ES-I3 (cell line): ENCODE results near the gene RNF141.

Experiments used
- H3K36me3 ChIP-seq: 2 replicates; pipeline ENCODE4 v1.6.1; 2013; ENCODE audit warnings: mild to moderate bottlenecking, low read length, control low read depth, moderate library complexity; ENCODE audit not compliant: insufficient read depth
- H3K4me1 ChIP-seq: 2 replicates; pipeline ENCODE4 v1.6.1; 2013; ENCODE audit warnings: mild to moderate bottlenecking, control low read depth, low read length; ENCODE audit not compliant: insufficient read depth
- H3K9ac ChIP-seq: 2 replicates; pipeline ENCODE4 v1.6.1; 2013; ENCODE audit warnings: low read depth, mild to moderate bottlenecking, low read length, moderate library complexity
- H3K9me3 ChIP-seq: 2 replicates; pipeline ENCODE4 v1.6.1; 2013; ENCODE audit warnings: mild to moderate bottlenecking, low read length, moderate library complexity; ENCODE audit not compliant: control insufficient read depth, insufficient read depth

The RNF141 gene

GRCh38 chr11:10568486-10568941, 27.5 kb upstream of the RNF141 start, which contains the start of gene LYVE1:
Gene LYVE1, minus strand, starts transcription at chr11:10568665. Its CDS starts 133 bp downstream, at chr11:10568532.
- no peak within 1 kb of the TSS for H3K9ac ChIP-seq
- H3K9me3 ChIP-seq: no peaks in the 10 kb centered on the region
- peaks cover 19% of the 10 kb centered on the region for H3K4me1 ChIP-seq
- no peaks in the 10 kb centered on the region for H3K36me3 ChIP-seq

- Histone ChIP-seq H3K9ac (no peak overlapping the region), H3K4me1 (peaks cover 19% of the 10 kb centered on the region), H3K36me3 (no peaks in the 10 kb centered on the region), H3K9me3 (no peaks in the 10 kb centered on the region)
Observed at GRCh38 chr11:10567446-10567845, 26.5 kb upstream of the RNF141 start.

GRCh38 chr11:10566257-10566957, 25.4 kb upstream of the RNF141 start:
- no peak overlapping the region for H3K9ac ChIP-seq

GRCh38 chr11:10565493-10565892, 24.5 kb upstream of the RNF141 start:
- H3K36me3 ChIP-seq: no peaks in the 10 kb centered on the region
- H3K9ac ChIP-seq: no peak overlapping the region
- H3K9me3 ChIP-seq: no peaks in the 10 kb centered on the region
- H3K4me1 ChIP-seq: peaks cover 19% of the 10 kb centered on the region

More at GRCh38 chr11:10566257-10566957, 25.4 kb upstream of the RNF141 start:
- Histone ChIP-seq H3K36me3 (no peaks in the 10 kb centered on the region), H3K9me3 (no peaks in the 10 kb centered on the region), H3K4me1 (peaks cover 19% of the 10 kb centered on the region)

- Histone ChIP-seq H3K9ac (no peak overlapping the region), H3K36me3 (no peaks in the 10 kb centered on the region), H3K4me1 (peaks cover 15% of the 10 kb centered on the region), H3K9me3 (no peaks in the 10 kb centered on the region)
Observed at GRCh38 chr11:10564696-10565318, 23.8 kb upstream of the RNF141 start.

- Histone ChIP-seq H3K36me3 (no peaks in the 10 kb centered on the region), H3K4me1 (peaks cover 8% of the 10 kb centered on the region), H3K9me3 (no peaks in the 10 kb centered on the region), H3K9ac (no peak overlapping the region)
Observed at GRCh38 chr11:10564030-10564429, 23.0 kb upstream of the RNF141 start.

- Histone ChIP-seq H3K36me3 (no peaks in the 10 kb centered on the region), H3K4me1 (no peaks in the 10 kb centered on the region), H3K9me3 (no peaks in the 10 kb centered on the region), H3K9ac (no peak overlapping the region)
Observed at GRCh38 chr11:10561947-10562346, 21.0 kb upstream of the RNF141 start.

GRCh38 chr11:10561043-10561818, 20.2 kb upstream of the RNF141 start:
- Histone ChIP-seq H3K36me3 (no peaks in the 10 kb centered on the region), H3K4me1 (peaks cover 1% of the 10 kb centered on the region; the same call in 1 of the 2 replicates), H3K9me3 (no peaks in the 10 kb centered on the region), H3K9ac (no peak overlapping the region)

GRCh38 chr11:10558288-10558687, 17.3 kb upstream of the RNF141 start:
- H3K36me3 ChIP-seq: no peaks in the 10 kb centered on the region
- no peak overlapping the region for H3K9ac ChIP-seq
- no peaks in the 10 kb centered on the region for H3K9me3 ChIP-seq
- peaks cover 5% of the 10 kb centered on the region; the same call in 1 of the 2 replicates for H3K4me1 ChIP-seq

- H3K36me3 ChIP-seq: no peaks in the 10 kb centered on the region
- peaks cover 5% of the 10 kb centered on the region; the same call in 1 of the 2 replicates for H3K4me1 ChIP-seq
- H3K9ac ChIP-seq: no peak overlapping the region
- H3K9me3 ChIP-seq: no peaks in the 10 kb centered on the region
Observed at GRCh38 chr11:10556590-10556989, 15.6 kb upstream of the RNF141 start.

GRCh38 chr11:10551845-10552352, 10.9 kb upstream of the RNF141 start:
- H3K9ac ChIP-seq: no peak overlapping the region
- no peaks in the 10 kb centered on the region; the same call in 1 of the 2 replicates for H3K9me3 ChIP-seq
- H3K4me1 ChIP-seq: peaks cover 5% of the 10 kb centered on the region; the same call in 1 of the 2 replicates
- no peaks in the 10 kb centered on the region for H3K36me3 ChIP-seq

- no peaks in the 10 kb centered on the region; the same call in 1 of the 2 replicates for H3K9me3 ChIP-seq
- peaks cover 3% of the 10 kb centered on the region; the same call in 1 of the 2 replicates for H3K4me1 ChIP-seq
- H3K9ac ChIP-seq: no peak overlapping the region
- no peaks in the 10 kb centered on the region for H3K36me3 ChIP-seq
Observed at GRCh38 chr11:10551290-10551592, 10.3 kb upstream of the RNF141 start.

GRCh38 chr11:10550503-10551289, 9.7 kb upstream of the RNF141 start:
- no peaks in the 10 kb centered on the region; the same call in 1 of the 2 replicates for H3K9me3 ChIP-seq
- H3K9ac ChIP-seq: no peak overlapping the region

More at GRCh38 chr11:10550503-10551289, 9.7 kb upstream of the RNF141 start:
- H3K36me3 ChIP-seq: no peaks in the 10 kb centered on the region
- no peaks in the 10 kb centered on the region for H3K4me1 ChIP-seq
